Choroid plexus epithelial cell (primary cell): ENCODE measurements around the gene NRXN3.

ENCODE experiments used
- DNase-seq: peaks from one replicate; pipeline ENCODE4 v3.0.0-alpha.2; 2010; ENCODE audit warnings: low read depth
- H3K4me3 ChIP-seq: 2 replicates; pipeline ENCODE4 v1.5.1; 2011; ENCODE audit warnings: low read depth, mild to moderate bottlenecking, control low read depth, low read length, moderate library complexity
- TF ChIP-seq, protein P1 (sequence below): conservative IDR thresholded peaks from 2 replicates; pipeline ENCODE4 v1.5.1; 2011; ENCODE audit warnings: low read depth, mild to moderate bottlenecking, control low read depth, inconsistent platforms, low read length, moderate library complexity

NRXN3 gene

DNA sequence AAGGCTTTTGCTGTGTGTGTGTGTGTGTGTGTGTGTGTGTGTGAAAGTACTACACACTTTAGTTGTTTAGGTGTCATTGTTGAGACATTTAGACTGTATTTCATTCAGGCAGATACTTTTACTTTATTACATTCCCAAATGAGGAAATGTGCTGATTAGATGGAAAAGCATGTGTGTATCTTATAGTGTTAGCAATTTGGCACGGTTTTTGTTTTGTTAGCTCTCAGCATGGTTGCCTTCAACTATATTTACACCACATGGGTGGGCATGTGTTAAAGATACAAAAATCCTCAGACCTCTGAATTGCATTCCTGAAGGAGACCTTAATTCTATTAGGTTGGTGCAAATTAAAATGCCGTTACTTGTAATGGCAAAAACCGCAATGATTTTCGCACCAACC lies 1161.7 kb downstream of the NRXN3 start:
- DNase-seq, result peak; percentile 43
- H3K4me3 ChIP-seq, result no peak overlapping the region
- TF ChIP-seq, protein P1, sequence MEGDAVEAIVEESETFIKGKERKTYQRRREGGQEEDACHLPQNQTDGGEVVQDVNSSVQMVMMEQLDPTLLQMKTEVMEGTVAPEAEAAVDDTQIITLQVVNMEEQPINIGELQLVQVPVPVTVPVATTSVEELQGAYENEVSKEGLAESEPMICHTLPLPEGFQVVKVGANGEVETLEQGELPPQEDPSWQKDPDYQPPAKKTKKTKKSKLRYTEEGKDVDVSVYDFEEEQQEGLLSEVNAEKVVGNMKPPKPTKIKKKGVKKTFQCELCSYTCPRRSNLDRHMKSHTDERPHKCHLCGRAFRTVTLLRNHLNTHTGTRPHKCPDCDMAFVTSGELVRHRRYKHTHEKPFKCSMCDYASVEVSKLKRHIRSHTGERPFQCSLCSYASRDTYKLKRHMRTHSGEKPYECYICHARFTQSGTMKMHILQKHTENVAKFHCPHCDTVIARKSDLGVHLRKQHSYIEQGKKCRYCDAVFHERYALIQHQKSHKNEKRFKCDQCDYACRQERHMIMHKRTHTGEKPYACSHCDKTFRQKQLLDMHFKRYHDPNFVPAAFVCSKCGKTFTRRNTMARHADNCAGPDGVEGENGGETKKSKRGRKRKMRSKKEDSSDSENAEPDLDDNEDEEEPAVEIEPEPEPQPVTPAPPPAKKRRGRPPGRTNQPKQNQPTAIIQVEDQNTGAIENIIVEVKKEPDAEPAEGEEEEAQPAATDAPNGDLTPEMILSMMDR, result no peak

DNA sequence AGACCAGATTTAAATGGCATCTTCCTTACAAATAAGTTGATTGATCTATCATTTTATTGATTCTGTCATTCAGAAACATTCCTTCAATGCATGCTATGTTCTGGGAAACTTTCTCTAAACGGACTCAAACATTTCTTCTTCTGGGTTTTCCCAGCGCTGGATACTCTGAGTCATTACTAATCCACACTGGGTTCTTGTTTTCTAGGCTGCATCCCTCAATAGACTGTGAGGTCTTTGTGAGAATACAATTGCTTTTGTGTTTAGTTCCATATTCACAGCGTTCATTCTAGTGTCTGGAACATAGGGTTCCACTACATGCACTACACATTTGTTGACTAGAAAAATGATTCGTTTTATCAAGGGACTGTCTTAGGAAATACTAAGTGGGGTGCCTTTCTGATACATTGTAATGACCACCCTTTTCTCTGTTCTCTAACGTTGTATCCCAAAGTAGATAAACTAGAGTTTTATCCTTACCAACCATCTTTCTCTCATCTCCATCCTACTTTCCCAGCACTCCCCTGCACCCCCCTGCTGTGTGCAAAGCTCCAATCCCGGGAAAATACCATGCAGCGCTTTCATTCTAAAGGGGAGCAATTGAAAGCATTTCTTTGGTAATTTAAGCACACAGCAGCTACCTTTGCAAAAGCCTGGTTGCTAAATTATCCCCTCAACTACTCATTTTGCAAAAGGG lies 1162.5 kb downstream of the NRXN3 start:
- H3K4me3 ChIP-seq, result no peak overlapping the region
- TF ChIP-seq, protein P1, result no peak
- peak; percentile 9 for DNase-seq

DNA sequence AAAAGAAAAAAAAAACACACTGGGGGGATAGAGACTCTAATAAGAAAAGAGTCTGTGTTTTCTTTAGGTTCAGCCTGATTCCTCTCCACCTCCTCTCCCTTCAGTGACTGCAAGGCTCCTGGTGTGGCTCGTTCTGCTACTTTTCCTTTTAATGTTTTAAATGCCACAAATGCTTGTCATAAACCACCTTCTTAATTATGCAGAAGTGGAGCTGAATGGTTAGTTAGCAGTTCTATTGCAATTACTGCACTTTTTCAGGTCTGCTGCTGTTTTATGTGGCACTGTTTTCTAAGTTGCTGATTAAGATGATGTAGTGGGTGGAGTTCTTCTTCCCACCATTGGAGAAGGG lies 1163.0 kb downstream of the NRXN3 start:
- TF ChIP-seq, protein P1, result no peak
- H3K4me3 ChIP-seq, result no peak overlapping the region
- no peak for DNase-seq

DNA sequence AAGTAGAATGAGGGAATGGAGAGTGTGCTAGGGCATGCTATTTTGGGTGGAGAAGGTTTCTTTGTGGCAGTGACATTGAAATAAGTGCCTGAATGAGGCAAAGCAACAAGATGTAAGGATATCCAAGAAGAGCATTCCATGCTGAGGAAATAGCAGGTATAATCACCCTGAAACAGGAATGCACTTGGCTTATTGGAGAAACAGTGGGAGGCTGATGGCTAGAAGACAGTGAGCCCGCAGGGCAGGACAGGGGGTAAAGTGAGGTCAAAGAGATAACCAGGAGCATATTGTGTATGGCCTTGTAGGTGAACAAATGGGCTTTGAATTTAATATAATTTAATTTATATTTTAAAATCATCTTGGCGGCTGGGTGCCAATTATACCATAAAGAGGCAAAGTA lies 1164.1 kb downstream of the NRXN3 start:
- TF ChIP-seq, protein P1, result no peak
- no peak for DNase-seq
- no peak overlapping the region for H3K4me3 ChIP-seq

DNA sequence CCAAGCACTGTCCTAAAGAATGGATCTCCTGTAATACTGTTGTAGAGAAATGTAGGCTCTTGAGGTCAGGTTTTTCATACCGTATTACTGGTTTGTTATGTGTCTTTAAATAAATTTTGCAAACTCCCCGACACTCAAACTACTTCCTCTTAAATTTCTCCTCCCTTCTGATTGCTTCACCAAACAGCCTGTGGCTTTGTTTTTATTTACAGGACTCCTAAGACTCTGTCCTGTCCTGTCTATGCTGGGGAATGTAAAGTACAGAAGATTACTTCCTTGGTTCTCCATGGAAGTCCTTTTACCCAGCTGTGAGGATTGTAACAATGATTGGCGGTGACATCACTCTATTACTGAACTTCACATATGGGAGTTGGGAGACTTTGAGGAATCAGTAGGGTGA lies 1167.6 kb downstream of the NRXN3 start:
- no peak for DNase-seq
- no peak overlapping the region for H3K4me3 ChIP-seq
- TF ChIP-seq, protein P1, result no peak

DNA sequence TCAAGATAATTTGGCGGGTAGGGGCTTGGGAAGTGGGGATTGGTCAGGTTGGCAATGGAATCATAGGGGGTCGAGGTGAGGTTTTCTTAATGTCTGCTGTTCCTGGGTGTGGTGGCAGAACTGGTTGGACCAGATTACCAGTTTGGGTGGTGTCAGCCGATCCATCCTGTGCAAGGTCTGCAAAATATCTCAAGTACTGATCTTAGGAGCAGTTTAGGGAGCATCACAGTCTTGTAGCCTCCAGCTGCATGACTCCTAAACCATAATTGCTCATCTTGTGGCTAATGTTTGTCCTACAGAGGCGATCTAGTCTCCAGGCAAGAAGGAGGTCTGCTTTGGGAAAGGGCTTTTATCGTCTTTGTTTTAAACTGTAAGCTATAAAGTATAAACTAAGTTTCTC lies 1172.8 kb downstream of the NRXN3 start:
- no peak overlapping the region for H3K4me3 ChIP-seq
- TF ChIP-seq, protein P1, result no peak
- no peak for DNase-seq

DNA sequence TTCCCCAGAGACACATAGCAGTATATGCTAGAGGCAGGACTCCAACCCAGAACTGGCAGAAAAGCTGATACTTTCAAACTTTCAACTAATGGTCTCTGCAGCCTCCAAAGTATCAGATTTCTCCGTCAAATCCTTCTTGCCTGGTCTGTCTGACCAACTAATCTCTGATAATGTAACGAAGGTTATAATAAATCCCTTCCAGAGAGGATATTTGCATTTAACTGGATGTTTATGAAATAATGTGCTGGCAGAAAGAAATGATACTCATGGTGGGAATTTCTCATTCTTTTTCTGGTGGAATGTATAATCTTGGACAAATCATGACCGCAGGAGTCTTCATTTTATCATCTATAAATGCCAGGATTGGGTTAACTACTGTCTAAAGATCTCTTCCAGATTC lies 1180.8 kb downstream of the NRXN3 start:
- no peak for DNase-seq
- TF ChIP-seq, protein P1, result no peak
- no peak overlapping the region for H3K4me3 ChIP-seq
